ENCODE measurements around the gene NPPB.
A peak's percentile ranks its signal among the peaks of the same experiment; 100 is the strongest.

NPPB gene

GRCh38 chr1:11873395-11874257 is 14.9 kb upstream of the NPPB start:
- TF ChIP-seq EGR1 (IDR thresholded peaks at IDR 0.05) (no peak), EP300 (IDR thresholded peaks at IDR 0.05; ENCODE audit: borderline replicate concordance) (no peak)

DNA sequence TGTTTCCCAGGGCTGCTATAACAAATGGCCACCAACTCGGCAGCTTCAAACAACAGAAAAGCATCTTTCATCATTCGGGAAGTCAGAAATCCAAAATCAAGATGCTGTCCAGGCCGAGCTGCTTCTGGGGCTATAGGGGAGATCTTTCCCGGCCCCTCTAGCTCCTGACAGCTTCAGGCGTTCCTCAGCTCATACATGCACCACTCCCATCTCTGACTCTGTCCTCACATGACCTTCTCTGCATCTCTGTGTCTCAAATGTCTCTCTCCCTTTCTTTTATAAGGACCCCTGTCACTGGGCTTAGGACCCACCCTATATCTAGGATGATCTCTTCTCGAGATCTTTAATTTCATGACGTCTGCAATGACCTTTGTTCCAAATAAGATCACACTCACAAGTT is 13.8 kb upstream of the NPPB start:
- TF ChIP-seq MAX (IDR thresholded peaks at IDR 0.05) (no peak), YY1 (IDR thresholded peaks at IDR 0.05; ENCODE audit: low read depth) (no peak), ZBTB7A (IDR thresholded peaks at IDR 0.05; ENCODE audit: low read depth) (no peak), NFIC (IDR thresholded peaks at IDR 0.05) (no peak), EGR1 (IDR thresholded peaks at IDR 0.05) (no peak), RAD21 (IDR thresholded peaks at IDR 0.05; ENCODE audit: low read depth) (no peak)

GRCh38 chr1:11869650-11870207 is 11.0 kb upstream of the NPPB start:
- no peak for TF ChIP-seq FOXM1 (IDR thresholded peaks at IDR 0.05; ENCODE audit: borderline replicate concordance, low read depth)

GRCh38 chr1:11869104-11869503 is 10.4 kb upstream of the NPPB start:
- no peak for TF ChIP-seq ZBTB7A (IDR thresholded peaks at IDR 0.05; ENCODE audit: low read depth)
- TF ChIP-seq TCF12 (IDR thresholded peaks at IDR 0.05; ENCODE audit: low read depth) = no peak
- TF ChIP-seq FOXM1 (IDR thresholded peaks at IDR 0.05; ENCODE audit: borderline replicate concordance, low read depth) = no peak
- TF ChIP-seq TAF1 (IDR thresholded peaks at IDR 0.05; ENCODE audit: low read depth) = no peak
- TF ChIP-seq, protein P1, sequence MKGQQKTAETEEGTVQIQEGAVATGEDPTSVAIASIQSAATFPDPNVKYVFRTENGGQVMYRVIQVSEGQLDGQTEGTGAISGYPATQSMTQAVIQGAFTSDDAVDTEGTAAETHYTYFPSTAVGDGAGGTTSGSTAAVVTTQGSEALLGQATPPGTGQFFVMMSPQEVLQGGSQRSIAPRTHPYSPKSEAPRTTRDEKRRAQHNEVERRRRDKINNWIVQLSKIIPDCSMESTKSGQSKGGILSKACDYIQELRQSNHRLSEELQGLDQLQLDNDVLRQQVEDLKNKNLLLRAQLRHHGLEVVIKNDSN (IDR thresholded peaks at IDR 0.05) = no peak
- TF ChIP-seq TEAD4 (IDR thresholded peaks at IDR 0.05) = no peak
- TF ChIP-seq NFIC (IDR thresholded peaks at IDR 0.05) = no peak
- no peak for TF ChIP-seq CEBPB (IDR thresholded peaks at IDR 0.05)
- no peak for TF ChIP-seq EP300 (IDR thresholded peaks at IDR 0.05; ENCODE audit: borderline replicate concordance)
- TF ChIP-seq EGR1 (IDR thresholded peaks at IDR 0.05) = no peak

DNA sequence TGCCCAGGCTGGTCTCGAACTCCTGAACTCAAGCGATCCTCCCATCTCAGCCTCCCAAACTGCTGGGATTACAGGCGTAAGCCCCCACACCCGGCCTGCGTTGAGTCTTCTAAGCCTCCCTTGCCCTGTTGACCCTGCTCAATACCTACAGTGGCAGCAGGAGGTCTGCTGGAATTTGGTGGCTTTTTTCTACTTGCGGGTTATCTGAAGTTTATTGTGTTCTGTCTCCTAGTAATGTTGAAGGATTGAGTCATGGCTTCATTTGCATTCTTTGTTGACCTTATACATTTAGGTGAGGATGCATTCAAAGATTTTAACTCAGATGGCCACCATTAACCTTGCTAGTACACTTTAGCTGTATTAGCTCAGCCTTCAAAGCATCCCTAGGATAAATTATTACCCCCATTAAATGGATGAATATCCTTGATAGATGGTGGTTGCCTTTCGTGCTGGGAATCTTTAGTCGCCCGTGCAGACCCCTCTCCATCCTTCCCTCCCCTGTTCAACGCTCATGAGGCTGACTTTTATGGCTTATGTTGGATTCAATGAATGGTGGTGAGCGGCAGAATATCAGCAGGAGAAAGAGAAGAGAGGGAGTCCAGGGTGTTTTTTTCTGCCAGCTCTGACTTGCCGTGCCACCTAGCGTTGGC is 9.7 kb upstream of the NPPB start:
- TF ChIP-seq CREB1 (IDR thresholded peaks at IDR 0.05; ENCODE audit: low read depth) (no peak), FOXM1 (IDR thresholded peaks at IDR 0.05; ENCODE audit: borderline replicate concordance, low read depth) (no peak), ZBTB7A (IDR thresholded peaks at IDR 0.05; ENCODE audit: low read depth) (no peak), EGR1 (IDR thresholded peaks at IDR 0.05) (no peak), MAX (IDR thresholded peaks at IDR 0.05) (no peak), TAF1 (IDR thresholded peaks at IDR 0.05; ENCODE audit: low read depth) (no peak), TCF12 (IDR thresholded peaks at IDR 0.05; ENCODE audit: low read depth) (no peak), TEAD4 (IDR thresholded peaks at IDR 0.05) (no peak), CEBPB (IDR thresholded peaks at IDR 0.05) (no peak)
- TF ChIP-seq, protein P1 (IDR thresholded peaks at IDR 0.05) = no peak

DNA sequence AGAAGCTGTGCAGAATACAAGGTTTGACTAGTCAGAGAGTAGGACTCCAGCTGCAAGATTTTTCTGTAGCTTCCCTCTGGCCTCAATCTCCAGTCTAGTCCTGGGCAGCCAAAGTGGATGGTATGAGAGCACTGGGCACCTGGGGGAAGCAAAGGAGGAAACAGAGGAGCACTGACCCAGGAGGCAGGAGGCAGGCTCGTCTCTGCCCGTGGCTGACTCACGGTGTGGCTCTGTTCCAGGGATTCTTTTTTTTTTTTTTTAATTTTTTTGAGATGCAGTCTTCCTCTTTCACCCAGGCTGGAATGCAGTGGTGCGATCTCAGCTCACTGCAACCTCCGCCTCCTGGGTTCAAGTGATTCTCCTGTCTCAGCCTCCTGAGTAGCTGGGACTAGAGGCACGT is 4.1 kb upstream of the NPPB start:
- TF ChIP-seq NFIC (IDR thresholded peaks at IDR 0.05) (peak; percentile 57; the same call in 1 of the 2 replicates), EP300 (IDR thresholded peaks at IDR 0.05; ENCODE audit: borderline replicate concordance) (no peak)

DNA sequence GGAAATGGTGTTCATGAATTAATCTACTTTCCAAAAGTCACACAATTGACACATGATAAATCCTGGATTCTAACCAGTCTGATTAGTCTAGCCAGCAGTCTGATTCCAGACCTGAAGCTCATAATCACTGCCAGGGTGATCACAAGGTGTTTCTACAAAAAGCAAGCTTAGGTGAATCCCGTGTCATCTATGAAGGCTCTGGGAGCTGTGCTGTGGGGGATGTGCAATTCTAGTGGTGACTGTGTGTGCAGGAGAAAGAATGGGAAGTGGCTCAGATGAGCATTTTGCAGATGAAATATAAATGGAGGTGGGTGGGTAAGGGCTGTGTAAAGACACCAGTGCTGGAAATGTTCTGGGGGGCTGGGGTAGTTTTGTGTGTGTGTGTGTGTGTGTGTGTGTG is 1.8 kb upstream of the NPPB start:
- TF ChIP-seq TCF12 (IDR thresholded peaks at IDR 0.05; ENCODE audit: low read depth) (no peak), YY1 (IDR thresholded peaks at IDR 0.05; ENCODE audit: low read depth) (no peak), MAX (IDR thresholded peaks at IDR 0.05) (no peak), RAD21 (IDR thresholded peaks at IDR 0.05; ENCODE audit: low read depth) (no peak), TEAD4 (IDR thresholded peaks at IDR 0.05) (no peak), CREB1 (IDR thresholded peaks at IDR 0.05; ENCODE audit: low read depth) (no peak), CEBPB (IDR thresholded peaks at IDR 0.05) (no peak), TAF1 (IDR thresholded peaks at IDR 0.05; ENCODE audit: low read depth) (no peak), EP300 (IDR thresholded peaks at IDR 0.05; ENCODE audit: borderline replicate concordance) (no peak), EGR1 (IDR thresholded peaks at IDR 0.05) (no peak)
- TF ChIP-seq, protein P2, sequence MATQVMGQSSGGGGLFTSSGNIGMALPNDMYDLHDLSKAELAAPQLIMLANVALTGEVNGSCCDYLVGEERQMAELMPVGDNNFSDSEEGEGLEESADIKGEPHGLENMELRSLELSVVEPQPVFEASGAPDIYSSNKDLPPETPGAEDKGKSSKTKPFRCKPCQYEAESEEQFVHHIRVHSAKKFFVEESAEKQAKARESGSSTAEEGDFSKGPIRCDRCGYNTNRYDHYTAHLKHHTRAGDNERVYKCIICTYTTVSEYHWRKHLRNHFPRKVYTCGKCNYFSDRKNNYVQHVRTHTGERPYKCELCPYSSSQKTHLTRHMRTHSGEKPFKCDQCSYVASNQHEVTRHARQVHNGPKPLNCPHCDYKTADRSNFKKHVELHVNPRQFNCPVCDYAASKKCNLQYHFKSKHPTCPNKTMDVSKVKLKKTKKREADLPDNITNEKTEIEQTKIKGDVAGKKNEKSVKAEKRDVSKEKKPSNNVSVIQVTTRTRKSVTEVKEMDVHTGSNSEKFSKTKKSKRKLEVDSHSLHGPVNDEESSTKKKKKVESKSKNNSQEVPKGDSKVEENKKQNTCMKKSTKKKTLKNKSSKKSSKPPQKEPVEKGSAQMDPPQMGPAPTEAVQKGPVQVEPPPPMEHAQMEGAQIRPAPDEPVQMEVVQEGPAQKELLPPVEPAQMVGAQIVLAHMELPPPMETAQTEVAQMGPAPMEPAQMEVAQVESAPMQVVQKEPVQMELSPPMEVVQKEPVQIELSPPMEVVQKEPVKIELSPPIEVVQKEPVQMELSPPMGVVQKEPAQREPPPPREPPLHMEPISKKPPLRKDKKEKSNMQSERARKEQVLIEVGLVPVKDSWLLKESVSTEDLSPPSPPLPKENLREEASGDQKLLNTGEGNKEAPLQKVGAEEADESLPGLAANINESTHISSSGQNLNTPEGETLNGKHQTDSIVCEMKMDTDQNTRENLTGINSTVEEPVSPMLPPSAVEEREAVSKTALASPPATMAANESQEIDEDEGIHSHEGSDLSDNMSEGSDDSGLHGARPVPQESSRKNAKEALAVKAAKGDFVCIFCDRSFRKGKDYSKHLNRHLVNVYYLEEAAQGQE (IDR thresholded peaks at IDR 0.05; ENCODE audit: low read depth) = no peak
